NCI-H82 treated with DMSO at 0.1 percent for 48 hours (cell line): ENCODE results near the gene ATG7.
"Not testable (repeated sequence)": the region's sequence is repeated elsewhere in the genome, so short reads cannot be mapped to it uniquely, and the experiment has no call there.

ENCODE experiments used
- DNase-seq: peaks from one replicate; lab custom pipeline; 2025; ENCODE audit not compliant: unreplicated experiment; lab: John Stamatoyannopoulos, UW

ATG7 gene

DNA sequence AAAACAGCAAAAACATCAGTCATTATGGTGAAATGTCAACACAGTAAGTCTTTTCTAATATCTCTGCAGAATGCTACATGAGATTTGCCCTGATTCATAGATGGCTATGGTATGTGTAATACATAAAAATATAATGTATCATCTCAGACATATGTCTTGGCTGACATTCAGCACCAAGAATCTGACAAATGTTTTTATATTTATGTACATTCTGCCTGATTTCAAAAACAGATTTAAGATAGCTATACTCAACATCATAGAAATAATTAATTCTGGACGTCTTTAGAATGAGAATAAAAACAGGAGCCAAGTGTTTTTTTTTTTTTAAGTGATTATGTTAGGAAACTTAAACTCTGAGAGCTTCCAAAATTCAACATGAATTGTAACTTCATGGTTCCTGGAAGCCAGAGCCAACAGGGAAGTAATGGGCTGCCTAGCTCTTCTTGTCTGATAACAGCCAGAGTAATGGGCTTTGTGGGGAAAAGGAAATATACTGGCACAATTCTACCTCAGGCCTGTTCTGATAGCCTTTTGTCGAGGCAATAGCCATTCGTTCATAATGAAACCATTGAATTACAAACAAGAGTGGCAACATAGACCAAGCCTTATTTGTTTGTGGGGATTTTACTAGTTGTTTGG lies 187.1 kb downstream of the ATG7 start:
- DNase-seq, result no peak

DNA sequence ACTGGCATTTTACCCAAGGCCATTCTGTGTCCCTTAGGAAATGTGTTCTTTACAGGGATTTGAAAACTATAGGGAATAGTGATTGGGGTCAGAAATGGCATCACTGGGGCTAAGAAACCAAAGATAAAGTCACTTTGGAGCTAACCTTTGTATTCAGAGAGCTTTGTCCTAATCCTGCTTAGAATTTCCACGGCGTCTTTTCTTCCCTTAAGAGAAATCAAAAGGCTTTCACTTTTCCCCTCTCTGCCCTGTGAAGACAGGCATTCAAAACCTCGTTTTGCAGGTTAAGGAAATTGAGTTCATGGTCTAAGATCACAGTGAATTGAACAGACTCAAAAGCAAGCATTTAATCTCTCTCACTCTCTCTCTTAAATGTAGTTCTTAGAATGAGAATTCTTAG lies 189.0 kb downstream of the ATG7 start:
- no peak for DNase-seq

GRCh38 chr3:11462673-11463072 lies 190.5 kb downstream of the ATG7 start:
- DNase-seq, result not testable (repeated sequence)

- no peak for DNase-seq
Measured at GRCh38 chr3:11463591-11463990, 191.4 kb downstream of the ATG7 start.

DNA sequence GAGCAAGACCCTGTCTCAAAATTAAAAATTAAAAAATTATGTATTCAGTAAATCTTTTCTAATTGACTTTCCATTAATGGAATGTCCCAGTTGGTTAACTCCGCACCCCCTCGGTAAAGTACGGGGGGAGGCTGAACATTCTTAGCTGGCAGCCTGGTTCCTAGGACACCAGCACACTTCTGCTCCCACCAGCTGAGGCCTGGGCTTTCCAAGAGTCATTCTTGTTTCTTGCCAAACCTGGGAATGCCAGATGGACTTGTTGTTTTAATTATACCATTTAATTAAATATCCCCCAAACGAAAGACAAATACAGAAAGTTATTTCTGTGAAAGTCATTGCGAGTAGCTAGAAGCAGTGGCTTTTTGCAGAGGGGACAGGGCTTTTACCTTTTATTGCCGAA lies 192.2 kb downstream of the ATG7 start:
- no peak for DNase-seq

- DNase-seq, result no peak
Measured at GRCh38 chr3:11465744-11466616, 193.8 kb downstream of the ATG7 start.

GRCh38 chr3:11467875-11468274 lies 195.7 kb downstream of the ATG7 start:
- DNase-seq, result no peak

GRCh38 chr3:11470031-11470853 lies 198.0 kb downstream of the ATG7 start:
- DNase-seq, result no peak

DNA sequence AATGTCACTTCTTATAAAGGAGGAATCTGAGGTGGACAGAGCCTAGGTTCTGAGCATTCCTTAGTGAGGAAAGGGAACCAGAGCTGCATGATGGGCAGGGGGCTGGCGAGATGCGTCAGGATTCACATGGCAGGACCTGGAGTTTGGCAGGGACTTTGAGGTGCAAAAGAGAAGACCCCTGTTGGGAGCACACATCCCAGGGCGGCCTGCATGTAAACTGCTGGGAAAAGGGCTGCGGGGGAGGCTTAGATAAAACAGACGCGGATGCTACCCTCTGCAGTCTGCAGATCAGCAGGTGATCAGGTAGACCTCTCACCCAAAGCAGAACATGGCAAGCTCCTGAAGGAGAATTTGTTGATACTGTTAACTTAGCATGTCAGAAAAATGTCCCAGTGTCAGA lies 203.1 kb downstream of the ATG7 start:
- no peak for DNase-seq

GRCh38 chr3:11476735-11477144 lies 204.5 kb downstream of the ATG7 start:
- DNase-seq, result peak; percentile 59

DNA sequence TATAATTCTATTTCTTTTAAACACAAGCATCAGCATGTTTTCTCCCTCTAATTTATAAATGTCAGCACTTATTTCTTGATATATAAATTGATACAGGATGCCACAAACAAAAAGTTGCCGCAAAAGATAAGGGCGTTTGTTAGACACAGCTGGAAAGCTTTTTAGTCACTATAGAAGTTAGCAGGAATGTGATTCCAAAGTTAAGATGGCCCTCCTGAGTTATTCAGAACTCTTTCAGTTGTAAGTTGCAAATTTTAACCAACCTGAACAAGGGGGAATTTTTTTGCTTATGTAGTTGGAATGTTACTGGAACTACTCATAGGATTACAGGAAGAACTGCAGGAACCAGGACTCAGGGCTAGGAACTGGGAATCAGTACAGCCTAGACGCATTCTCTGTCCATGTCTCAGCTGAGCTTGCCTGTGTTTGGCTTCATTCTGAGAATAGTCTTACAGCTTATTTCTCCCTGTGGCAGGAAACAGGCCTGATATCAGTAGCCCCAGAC lies 205.3 kb downstream of the ATG7 start:
- DNase-seq, result no peak

- no peak for DNase-seq
Measured at GRCh38 chr3:11478167-11478566, 206.0 kb downstream of the ATG7 start.

GRCh38 chr3:11479221-11479620 lies 207.0 kb downstream of the ATG7 start:
- DNase-seq, result no peak

- DNase-seq, result peak; percentile 9
Measured at GRCh38 chr3:11480663-11481298, 208.6 kb downstream of the ATG7 start.

DNA sequence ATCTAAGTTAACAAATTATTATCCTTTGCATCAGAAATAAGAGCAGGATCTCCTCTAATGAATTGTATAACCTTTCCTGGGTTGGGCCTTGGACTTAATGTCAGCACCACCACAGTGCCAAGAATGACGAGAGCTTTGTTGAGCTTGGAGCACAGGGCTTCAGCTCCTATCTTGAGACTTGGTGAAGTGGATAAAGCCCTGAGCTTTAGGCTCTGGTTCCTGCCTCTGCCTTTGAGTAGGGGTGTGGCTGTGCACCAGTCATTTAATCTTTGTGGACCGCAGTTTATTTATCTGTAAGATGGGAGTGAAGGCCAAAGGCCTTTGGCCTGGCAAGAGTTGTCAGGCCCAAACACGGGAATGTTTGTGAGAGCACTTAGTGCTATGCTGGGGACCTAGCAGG lies 209.4 kb downstream of the ATG7 start:
- no peak for DNase-seq

DNA sequence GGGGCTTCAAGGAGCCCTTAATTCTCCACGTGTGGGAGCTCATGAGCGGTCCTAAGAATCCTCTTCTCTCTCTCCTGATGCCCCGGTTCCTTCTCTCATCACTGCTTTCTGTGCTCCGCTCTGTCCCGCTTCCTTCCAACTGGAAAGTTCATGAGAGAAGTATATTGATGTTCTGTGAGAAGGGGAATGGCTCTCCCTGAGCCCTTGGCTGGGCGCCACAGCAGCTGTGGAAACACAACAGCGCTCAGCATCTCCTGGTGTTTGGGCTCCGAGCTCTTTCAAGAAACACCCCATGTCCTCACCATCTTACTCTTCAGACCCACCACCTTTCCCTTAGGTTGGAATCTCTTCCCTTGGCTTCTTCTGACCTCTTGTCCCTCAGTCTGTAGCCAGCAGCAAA lies 209.8 kb downstream of the ATG7 start:
- no peak for DNase-seq

GRCh38 chr3:11488356-11488755 lies 216.2 kb downstream of the ATG7 start:
- DNase-seq, result not testable (repeated sequence)

GRCh38 chr3:11494131-11494916 lies 222.1 kb downstream of the ATG7 start:
- no peak for DNase-seq

DNA sequence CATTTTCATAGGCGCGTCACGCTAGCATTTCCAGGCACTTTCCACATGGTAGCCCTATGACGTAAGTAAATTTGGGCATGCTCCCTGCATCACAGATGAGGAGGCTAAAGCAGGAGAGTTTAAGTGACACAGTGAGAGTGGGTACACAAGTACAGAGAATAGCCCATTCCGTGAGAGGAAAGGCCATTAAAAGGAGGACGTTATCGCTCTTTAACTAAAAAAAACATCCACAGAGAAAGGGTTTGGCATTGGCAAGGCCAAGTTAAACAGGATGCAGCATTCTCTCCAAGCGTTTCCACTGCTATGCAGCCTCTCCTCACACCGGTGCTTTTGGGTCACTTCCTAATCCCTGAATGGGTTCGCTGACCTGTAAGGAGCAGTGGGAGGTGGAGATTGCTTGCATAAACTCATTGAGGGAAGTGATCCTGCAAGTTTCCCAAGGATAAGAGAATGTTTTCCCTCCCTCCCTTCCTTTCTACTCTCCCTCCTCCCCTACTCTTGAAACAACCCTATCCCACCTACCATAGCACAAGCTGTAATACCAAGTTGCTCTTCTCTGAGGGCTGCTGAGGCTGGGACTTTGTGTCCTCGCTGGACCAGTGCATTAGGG lies 223.9 kb downstream of the ATG7 start:
- no peak for DNase-seq

- no peak for DNase-seq
Measured at GRCh38 chr3:11498177-11498576, 226.0 kb downstream of the ATG7 start.
